GM23338 (cell line): ENCODE results near the gene SLC13A5. TPM values are rescaled to one million over a fixed set of nuclear protein-coding genes. Genes with fewer than 3 reads are reported as not detected.

Source experiments
- ATAC-seq: fragments of 200-7000 bp; cut with Tn5 transposase; 3 replicates; pipeline ENCODE4 v1.9.1; 2020
- DNase-seq: peaks from one replicate; pipeline ENCODE4 v3.0.0-alpha.2; 2015; ENCODE audit warnings: low spot score
- H2AFZ ChIP-seq: fragments of 200-600 bp; sonication (generic); 2 replicates; pipeline ENCODE4 v1.8.0; 2016; ENCODE audit warnings: antibody characterized with exemption, mild to moderate bottlenecking, moderate library complexity
- H3F3A ChIP-seq: fragments of 200-600 bp; sonication (generic); replicated peaks from 2 replicates; pipeline ENCODE4 v1.8.0; 2017; ENCODE audit warnings: antibody characterized with exemption, mixed run types, low read depth
- H3K27ac ChIP-seq: fragments of 200-600 bp; sonication (generic); 2 replicates; pipeline ENCODE4 v1.6.1; 2016; ENCODE audit warnings: low read depth
- H3K27me3 ChIP-seq: fragments of 200-600 bp; sonication (generic); 2 replicates; pipeline ENCODE4 v1.8.0; 2016; ENCODE audit warnings: mild to moderate bottlenecking, mixed run types, moderate library complexity; ENCODE audit not compliant: insufficient read depth
- H3K36me3 ChIP-seq: fragments of 200-600 bp; sonication (generic); 2 replicates; pipeline ENCODE4 v1.8.0; 2016; ENCODE audit warnings: mild to moderate bottlenecking; ENCODE audit not compliant: insufficient read depth
- H3K4me1 ChIP-seq: fragments of 200-600 bp; sonication (generic); 2 replicates; pipeline ENCODE4 v1.8.0; 2016; ENCODE audit warnings: mild to moderate bottlenecking, moderate library complexity; ENCODE audit not compliant: insufficient read depth
- H3K4me2 ChIP-seq: fragments of 200-600 bp; sonication (generic); 2 replicates; pipeline ENCODE4 v1.7.1; 2017; ENCODE audit warnings: mixed run types
- H3K4me3 ChIP-seq: fragments of 200-600 bp; sonication (generic); 2 replicates; pipeline ENCODE4 v1.6.1; 2016; ENCODE audit warnings: mixed run types
- H3K79me2 ChIP-seq: fragments of 200-600 bp; sonication (generic); replicated peaks from 2 replicates; pipeline ENCODE4 v1.8.0; 2017; ENCODE audit warnings: mild to moderate bottlenecking; ENCODE audit not compliant: insufficient read depth
- H3K9me2 ChIP-seq: fragments of 200-600 bp; sonication (generic); 2 replicates; pipeline ENCODE4 v1.8.0; 2017; ENCODE audit not compliant: insufficient read depth
- H4K20me1 ChIP-seq: fragments of 200-600 bp; sonication (generic); replicated peaks from 2 replicates; pipeline ENCODE4 v1.8.0; 2017; ENCODE audit warnings: mild to moderate bottlenecking; ENCODE audit not compliant: insufficient read depth
- H3K27ac Mint-ChIP-seq: 2 replicates; pipeline ENCODE4 v1.8.0; 2020; ENCODE audit warnings: inconsistent platforms, mild to moderate bottlenecking, moderate library complexity, mixed read lengths
- H3K27me3 Mint-ChIP-seq: 3 replicates; pipeline ENCODE4 v1.8.0; 2022; ENCODE audit warnings: low read depth, mild to moderate bottlenecking, moderate library complexity, mixed read lengths, inconsistent platforms; ENCODE audit not compliant: insufficient read depth, poor library complexity
- H3K36me3 Mint-ChIP-seq: 3 replicates; pipeline ENCODE4 v1.8.0; 2021; ENCODE audit warnings: low read depth, mild to moderate bottlenecking, inconsistent platforms, moderate library complexity, mixed read lengths
- H3K4me1 Mint-ChIP-seq: 3 replicates; pipeline ENCODE4 v1.8.0; 2020; ENCODE audit warnings: mild to moderate bottlenecking, inconsistent platforms, mixed read lengths
- H3K4me3 Mint-ChIP-seq: 3 replicates; pipeline ENCODE4 v1.8.0; 2021; ENCODE audit warnings: moderate library complexity, mild to moderate bottlenecking, inconsistent platforms, mixed read lengths
- H3K9me3 Mint-ChIP-seq: 3 replicates; pipeline ENCODE4 v1.8.0; 2020; ENCODE audit warnings: moderate library complexity, mild to moderate bottlenecking, inconsistent platforms, mixed read lengths
- CREB1 ChIP-seq: fragments of 250-450 bp; sonication (Bioruptor Pico); IDR thresholded peaks from 2 replicates; pipeline ENCODE4 v1.5.0; 2020; ENCODE audit warnings: low read depth, mild to moderate bottlenecking, moderate library complexity
- EZH2phosphoT487 ChIP-seq: fragments of 200-600 bp; sonication (generic); IDR thresholded peaks from one replicate; pipeline ENCODE4 v1.8.1; 2018; ENCODE audit warnings: antibody characterized with exemption; ENCODE audit not compliant: unreplicated experiment
- JUNB ChIP-seq: IDR thresholded peaks from one replicate; pipeline ENCODE4 v1.6.1; 2016; ENCODE audit warnings: antibody characterized with exemption; ENCODE audit not compliant: unreplicated experiment
- NANOG ChIP-seq: IDR thresholded peaks from 2 replicates; pipeline ENCODE4 v1.6.1; 2016; ENCODE audit warnings: antibody characterized with exemption, borderline replicate concordance
- POLR2AphosphoS5 ChIP-seq: IDR thresholded peaks from 2 replicates; pipeline ENCODE4 v1.6.1; 2016; ENCODE audit warnings: antibody characterized with exemption, low read depth
- REST ChIP-seq: IDR thresholded peaks from one replicate; pipeline ENCODE4 v1.6.1; 2018; ENCODE audit warnings: antibody characterized with exemption; ENCODE audit not compliant: unreplicated experiment
- STAT1 ChIP-seq: IDR thresholded peaks from one replicate; pipeline ENCODE4 v1.6.1; 2016; ENCODE audit warnings: antibody characterized with exemption; ENCODE audit not compliant: unreplicated experiment
- ZNF114 ChIP-seq: fragments of 250-450 bp; sonication (Bioruptor Pico); IDR thresholded peaks from 2 replicates; pipeline ENCODE4 v1.5.0; 2020; ENCODE audit warnings: mild to moderate bottlenecking, moderate library complexity
- ZNF331 ChIP-seq: fragments of 250-450 bp; sonication (Bioruptor Pico); IDR thresholded peaks from 2 replicates; pipeline ENCODE4 v1.5.0; 2020; ENCODE audit warnings: low read depth, mild to moderate bottlenecking, moderate library complexity
- ZNF462 ChIP-seq: fragments of 250-450 bp; sonication (Bioruptor Pico); IDR thresholded peaks from 2 replicates; pipeline ENCODE4 v1.5.0; 2020; ENCODE audit warnings: mild to moderate bottlenecking, moderate library complexity
- polyA plus RNA-seq: library from polyadenylated mRNA; unstranded; fragments of >200 nt; fragmentation: Nextera tagmentation; extraction: Ambion mirVana; gene quantifications from 2 replicates; pipeline ENCODE4 v1.2.1, GENCODE V29; 2016
- total RNA-seq: library from RNA; depleted of rRNA; stranded (reverse); fragments of >200 nt; shearing (Covaris generic); gene quantifications from 2 replicates; pipeline ENCODE4 v1.2.3, GENCODE V29; 2014
- TF ChIP-seq, protein P1 (sequence below), 2 experiments: fragments of 200-600 bp in 1 of 2; sonication (generic) in 1 of 2; conservative IDR thresholded peaks; 2 replicates each; pipeline versions ENCODE4 v1.5.1 to v1.6.1; 2016 to 2017; ENCODE audit warnings: antibody characterized with exemption in 2 of 2, low read depth in 2 of 2, mild to moderate bottlenecking in 2 of 2, moderate library complexity in 1 of 2
- TF ChIP-seq, protein P2 (sequence below): IDR thresholded peaks from 2 replicates; pipeline ENCODE4 v1.6.1; 2016; ENCODE audit warnings: antibody characterized with exemption

The SLC13A5 gene
- total and polyA plus RNA-seq, 2 experiments from 2014 or later, result 1.2 to 2.3 TPM

DNA sequence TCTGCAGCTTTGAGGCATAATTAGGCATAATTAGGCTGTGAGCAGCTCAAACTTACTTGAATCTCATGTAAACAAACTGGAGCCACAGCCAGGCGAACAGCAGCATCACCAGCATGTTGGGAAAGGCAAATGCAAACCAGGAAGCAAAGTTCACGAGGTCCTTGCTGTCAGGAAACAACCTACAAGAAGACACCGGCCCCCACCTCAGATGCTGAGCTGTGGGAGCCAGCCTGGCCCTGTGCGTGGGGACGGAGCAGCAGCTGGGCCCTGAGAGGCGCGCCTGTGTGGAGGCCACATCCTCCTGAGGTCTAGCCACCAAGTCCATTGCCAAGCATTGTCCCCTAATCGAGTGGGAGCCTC lies 12.2 kb downstream of the SLC13A5 start:
- no peak overlapping the region for H3K4me2 ChIP-seq
- H3K79me2 ChIP-seq, result no peaks in the 10 kb centered on the region
- DNase-seq (no peak), ATAC-seq (no peak)
- Mint-ChIP-seq H3K27ac (no peak overlapping the region), H3K9me3 (no peaks in the 10 kb centered on the region), H3K27me3 (peaks cover 10% of the 10 kb centered on the region), H3K36me3 (no peaks in the 10 kb centered on the region), H3K4me3 (no peak overlapping the region), H3K4me1 (peaks cover 7% of the 10 kb centered on the region)
- H3K27me3 ChIP-seq, result no peaks in the 10 kb centered on the region
- no peak overlapping the region for H3K27ac ChIP-seq
- no peak overlapping the region for H3K4me3 ChIP-seq
- no peaks in the 10 kb centered on the region; the same call in 1 of the 2 replicates for H3K4me1 ChIP-seq
- no peaks in the 10 kb centered on the region for H4K20me1 ChIP-seq
- H3K36me3 ChIP-seq, result no peaks in the 10 kb centered on the region
- peak overlapping the region; percentile 88; the same call in 1 of the 2 replicates for H2AFZ ChIP-seq
- TF ChIP-seq POLR2AphosphoS5, result no peak
- TF ChIP-seq ZNF331 (CRISPR knock-in tag), result no peak
- TF ChIP-seq CREB1, result no peak
- TF ChIP-seq EZH2phosphoT487, result no peak
- TF ChIP-seq, protein P1, sequence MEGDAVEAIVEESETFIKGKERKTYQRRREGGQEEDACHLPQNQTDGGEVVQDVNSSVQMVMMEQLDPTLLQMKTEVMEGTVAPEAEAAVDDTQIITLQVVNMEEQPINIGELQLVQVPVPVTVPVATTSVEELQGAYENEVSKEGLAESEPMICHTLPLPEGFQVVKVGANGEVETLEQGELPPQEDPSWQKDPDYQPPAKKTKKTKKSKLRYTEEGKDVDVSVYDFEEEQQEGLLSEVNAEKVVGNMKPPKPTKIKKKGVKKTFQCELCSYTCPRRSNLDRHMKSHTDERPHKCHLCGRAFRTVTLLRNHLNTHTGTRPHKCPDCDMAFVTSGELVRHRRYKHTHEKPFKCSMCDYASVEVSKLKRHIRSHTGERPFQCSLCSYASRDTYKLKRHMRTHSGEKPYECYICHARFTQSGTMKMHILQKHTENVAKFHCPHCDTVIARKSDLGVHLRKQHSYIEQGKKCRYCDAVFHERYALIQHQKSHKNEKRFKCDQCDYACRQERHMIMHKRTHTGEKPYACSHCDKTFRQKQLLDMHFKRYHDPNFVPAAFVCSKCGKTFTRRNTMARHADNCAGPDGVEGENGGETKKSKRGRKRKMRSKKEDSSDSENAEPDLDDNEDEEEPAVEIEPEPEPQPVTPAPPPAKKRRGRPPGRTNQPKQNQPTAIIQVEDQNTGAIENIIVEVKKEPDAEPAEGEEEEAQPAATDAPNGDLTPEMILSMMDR (conservative IDR thresholded peaks at IDR 0.05; ENCODE audit: low read depth in 2 of 2), result no peak
- TF ChIP-seq STAT1, result no peak
- TF ChIP-seq JUNB, result no peak
- no peak for TF ChIP-seq REST
- TF ChIP-seq, protein P2, sequence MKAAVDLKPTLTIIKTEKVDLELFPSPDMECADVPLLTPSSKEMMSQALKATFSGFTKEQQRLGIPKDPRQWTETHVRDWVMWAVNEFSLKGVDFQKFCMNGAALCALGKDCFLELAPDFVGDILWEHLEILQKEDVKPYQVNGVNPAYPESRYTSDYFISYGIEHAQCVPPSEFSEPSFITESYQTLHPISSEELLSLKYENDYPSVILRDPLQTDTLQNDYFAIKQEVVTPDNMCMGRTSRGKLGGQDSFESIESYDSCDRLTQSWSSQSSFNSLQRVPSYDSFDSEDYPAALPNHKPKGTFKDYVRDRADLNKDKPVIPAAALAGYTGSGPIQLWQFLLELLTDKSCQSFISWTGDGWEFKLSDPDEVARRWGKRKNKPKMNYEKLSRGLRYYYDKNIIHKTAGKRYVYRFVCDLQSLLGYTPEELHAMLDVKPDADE, result no peak
- TF ChIP-seq ZNF114 (CRISPR knock-in tag), result no peak
- TF ChIP-seq ZNF462 (CRISPR knock-in tag), result no peak
- no peak for TF ChIP-seq NANOG
- H3F3A ChIP-seq, result no peaks in the 10 kb centered on the region
- no peaks in the 10 kb centered on the region for H3K9me2 ChIP-seq
